Esophagus muscularis mucosa (tissue), 4 donors: ENCODE measurements around the gene NAIF1.
A peak's percentile ranks its signal among the peaks of the same experiment; 100 is the strongest.

Experiments
- EP300 ChIP-seq: sonication (generic); formaldehyde crosslinking; IDR thresholded peaks from one replicate; pipeline ENCODE4 v1.6.1; 2017; ENCODE audit warnings: antibody characterized with exemption
- POLR2A ChIP-seq: fragments of 450-650 bp; IDR thresholded peaks from one replicate; pipeline ENCODE4 v1.6.1; 2017; ENCODE audit warnings: antibody characterized with exemption, moderate library complexity, mild to moderate bottlenecking, low read depth
- POLR2AphosphoS5 ChIP-seq, 2 donors: sonication (generic); formaldehyde crosslinking; IDR thresholded peaks; one replicate each; pipeline ENCODE4 v1.6.1; 2017; ENCODE audit warnings: antibody characterized with exemption in 2 of 2
- TF ChIP-seq, protein P1 (sequence below), 3 experiments: fragments of 200-600 bp in 2 of 3; fragments of 450-650 bp in 1 of 3; sonication (generic) in 2 of 3; IDR thresholded peaks; one replicate each; pipeline ENCODE4 v1.5.1; 2017 to 2019; ENCODE audit warnings: antibody characterized with exemption in 3 of 3, mild to moderate bottlenecking in 2 of 3, moderate library complexity in 1 of 3

- TF ChIP-seq, protein P1, sequence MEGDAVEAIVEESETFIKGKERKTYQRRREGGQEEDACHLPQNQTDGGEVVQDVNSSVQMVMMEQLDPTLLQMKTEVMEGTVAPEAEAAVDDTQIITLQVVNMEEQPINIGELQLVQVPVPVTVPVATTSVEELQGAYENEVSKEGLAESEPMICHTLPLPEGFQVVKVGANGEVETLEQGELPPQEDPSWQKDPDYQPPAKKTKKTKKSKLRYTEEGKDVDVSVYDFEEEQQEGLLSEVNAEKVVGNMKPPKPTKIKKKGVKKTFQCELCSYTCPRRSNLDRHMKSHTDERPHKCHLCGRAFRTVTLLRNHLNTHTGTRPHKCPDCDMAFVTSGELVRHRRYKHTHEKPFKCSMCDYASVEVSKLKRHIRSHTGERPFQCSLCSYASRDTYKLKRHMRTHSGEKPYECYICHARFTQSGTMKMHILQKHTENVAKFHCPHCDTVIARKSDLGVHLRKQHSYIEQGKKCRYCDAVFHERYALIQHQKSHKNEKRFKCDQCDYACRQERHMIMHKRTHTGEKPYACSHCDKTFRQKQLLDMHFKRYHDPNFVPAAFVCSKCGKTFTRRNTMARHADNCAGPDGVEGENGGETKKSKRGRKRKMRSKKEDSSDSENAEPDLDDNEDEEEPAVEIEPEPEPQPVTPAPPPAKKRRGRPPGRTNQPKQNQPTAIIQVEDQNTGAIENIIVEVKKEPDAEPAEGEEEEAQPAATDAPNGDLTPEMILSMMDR (IDR thresholded peaks at IDR 0.05), result no peak
- TF ChIP-seq POLR2A (peak; percentile 23), POLR2AphosphoS5 (IDR thresholded peaks at IDR 0.05) (peak; percentile 64), EP300 (no peak)
Observed at GRCh38 chr9:128055344-128056040, 11.6 kb downstream of the NAIF1 start.
